Retina (tissue), 1 donor: ENCODE data around the gene IQUB.
"Not testable (repeated sequence)": the region's sequence is repeated elsewhere in the genome, so short reads cannot be mapped to it uniquely, and the experiment has no call there.

Experiments used
- DNase-seq: peaks from one replicate; pipeline ENCODE4 v3.0.0-alpha.2; 2016

Gene IQUB

DNA sequence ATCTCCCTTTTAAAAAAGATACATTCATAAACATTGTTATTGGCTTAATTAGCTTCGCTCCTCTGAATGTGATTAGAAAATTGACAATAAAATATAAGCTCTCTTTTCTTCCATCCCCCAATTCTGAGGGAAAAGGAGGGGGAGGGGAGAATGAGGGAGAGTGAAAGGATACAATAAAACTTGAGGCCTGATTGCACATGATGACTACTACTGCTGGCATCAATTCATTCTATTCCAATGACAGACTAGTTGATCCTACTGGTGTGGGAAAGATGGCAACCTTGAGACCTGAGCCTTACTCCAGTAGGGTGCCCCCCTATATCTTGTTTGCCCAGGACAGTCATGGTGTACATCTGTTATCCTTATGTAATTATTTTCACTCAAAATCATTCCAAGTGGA lies 4.5 kb upstream of the IQUB start:
- DNase-seq: no peak

DNA sequence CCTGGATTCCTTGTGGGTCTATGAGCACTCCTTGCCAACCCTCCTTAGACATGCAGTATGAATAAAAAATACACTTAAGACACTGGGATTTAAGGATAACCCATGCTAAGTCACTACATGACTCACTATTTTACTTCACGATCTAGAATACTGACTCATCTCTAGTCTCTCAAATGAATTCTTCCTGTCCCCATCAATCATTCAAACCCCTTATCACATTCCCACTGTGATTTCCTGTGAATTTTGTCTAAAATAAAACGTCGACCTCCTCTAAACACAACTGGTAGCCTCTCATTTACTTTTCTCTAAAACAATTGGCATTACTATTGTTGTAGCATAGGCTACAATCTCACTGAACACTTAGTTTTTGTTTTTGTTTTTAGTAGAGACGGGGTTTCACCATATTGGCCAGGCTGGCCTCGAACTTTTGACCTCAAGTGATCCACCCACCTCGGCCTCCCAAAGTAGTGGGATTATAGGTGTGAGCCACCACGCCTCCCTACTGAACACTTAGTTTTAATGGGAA lies 3.9 kb upstream of the IQUB start:
- no peak for DNase-seq

- no peak for DNase-seq
These were observed 2.7 kb upstream of the IQUB start for GRCh38 chr7:123537026-123537642.

DNA sequence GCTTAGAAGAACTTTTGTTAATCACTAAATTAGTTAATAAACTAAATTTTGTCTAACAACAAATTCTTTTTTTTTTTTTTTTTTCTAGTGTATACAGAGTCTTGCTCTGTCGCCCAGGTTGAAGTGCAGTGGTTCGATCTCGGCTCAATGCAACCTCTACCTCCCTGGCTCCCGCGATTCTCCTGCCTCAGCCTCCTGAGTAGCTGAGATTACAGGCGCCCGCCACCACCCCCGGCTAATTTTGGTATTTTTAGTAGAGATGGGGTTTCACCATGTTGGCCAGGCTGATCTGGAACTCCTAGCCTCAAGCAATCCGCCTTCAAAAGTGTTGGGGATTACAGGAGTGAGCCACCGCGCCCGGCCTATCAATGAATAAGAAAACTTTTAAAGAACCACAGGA lies 1.1 kb upstream of the IQUB start:
- peak; percentile 9 for DNase-seq

- DNase-seq: no peak
These were observed 439 bp downstream of the IQUB start for GRCh38 chr7:123533929-123534382.

DNA sequence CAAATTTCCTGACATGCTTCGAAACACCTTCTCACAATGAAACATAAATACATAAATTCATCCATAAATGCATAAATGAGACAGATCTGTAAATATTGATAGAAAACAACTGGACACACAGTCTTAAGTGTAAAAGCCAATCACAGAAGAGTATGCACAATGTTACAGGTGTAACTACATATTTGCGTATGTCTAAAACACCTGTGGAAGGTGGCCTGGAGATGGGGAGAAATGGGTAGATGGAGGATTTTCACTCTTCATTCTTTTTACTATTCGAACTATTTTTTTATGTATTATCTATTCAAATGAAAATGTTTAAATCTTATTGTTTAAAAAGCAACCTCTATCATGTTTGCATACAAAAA lies 860 bp downstream of the IQUB start:
- DNase-seq: no peak

DNA sequence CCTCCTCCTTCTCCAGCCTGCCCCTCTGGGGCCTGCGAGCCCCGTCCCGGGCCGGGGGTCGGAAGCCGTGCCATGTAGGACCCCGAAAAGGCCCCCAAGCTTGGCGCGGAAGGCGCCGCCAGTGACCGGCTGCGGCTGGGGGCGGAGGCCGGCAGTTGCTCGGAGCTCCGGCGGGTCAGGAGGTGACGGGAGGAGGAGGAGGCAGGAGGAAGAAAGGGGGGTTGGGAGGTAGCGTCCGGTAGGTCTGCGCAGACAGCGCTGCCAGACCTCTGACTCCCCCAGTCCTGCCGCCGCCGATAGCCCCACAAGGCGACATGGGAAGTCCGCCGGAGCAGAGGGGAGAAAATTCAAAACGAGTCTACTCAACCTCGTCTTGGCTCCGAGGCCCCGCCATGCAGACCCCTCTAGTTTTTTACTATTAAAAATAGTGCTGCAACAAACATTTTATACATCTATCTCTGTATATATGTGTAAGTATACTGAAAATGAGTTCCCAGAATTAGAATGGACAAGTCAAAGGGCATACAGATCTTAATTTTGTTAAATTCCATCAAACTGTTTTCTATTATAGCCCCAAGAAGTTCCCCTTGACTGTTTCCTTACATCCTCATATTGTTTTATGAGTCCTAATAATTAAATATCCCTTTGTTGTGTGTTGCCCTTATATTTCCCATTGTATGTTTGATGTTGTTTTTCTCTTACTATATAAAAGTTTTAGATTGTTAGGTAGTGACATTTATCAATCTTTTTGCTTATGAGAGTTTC lies 1.4 kb downstream of the IQUB start:
- peak; percentile 75 for DNase-seq

- peak; percentile 38 for DNase-seq
These were observed 2.1 kb downstream of the IQUB start for GRCh38 chr7:123532343-123532742.

DNA sequence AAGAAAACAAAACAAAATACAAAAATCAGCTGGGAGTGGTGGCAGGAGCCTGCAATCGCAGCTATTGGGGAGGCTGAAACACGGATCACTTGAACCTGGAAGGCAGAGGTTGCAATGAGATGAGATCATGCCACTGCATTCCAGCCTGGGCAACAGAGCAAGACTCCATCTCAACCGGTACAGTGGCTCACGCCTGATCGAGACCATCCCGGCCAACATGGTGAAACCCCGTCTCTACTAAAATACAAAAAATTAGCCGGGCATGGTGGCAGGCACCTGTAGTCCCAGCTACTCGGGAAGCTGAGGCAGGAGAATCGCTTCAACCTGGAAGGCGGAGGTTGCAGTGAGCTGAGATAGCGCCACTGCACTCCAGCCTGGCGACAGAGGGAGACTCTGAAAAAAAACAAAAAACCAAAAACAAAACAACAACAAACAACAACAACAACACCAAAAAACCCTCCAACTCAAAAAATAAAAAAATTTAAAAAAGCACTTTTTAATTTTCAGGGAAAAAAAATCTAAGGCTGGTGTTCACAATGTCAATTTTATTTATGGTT lies 4.3 kb downstream of the IQUB start:
- not testable (repeated sequence) for DNase-seq

DNA sequence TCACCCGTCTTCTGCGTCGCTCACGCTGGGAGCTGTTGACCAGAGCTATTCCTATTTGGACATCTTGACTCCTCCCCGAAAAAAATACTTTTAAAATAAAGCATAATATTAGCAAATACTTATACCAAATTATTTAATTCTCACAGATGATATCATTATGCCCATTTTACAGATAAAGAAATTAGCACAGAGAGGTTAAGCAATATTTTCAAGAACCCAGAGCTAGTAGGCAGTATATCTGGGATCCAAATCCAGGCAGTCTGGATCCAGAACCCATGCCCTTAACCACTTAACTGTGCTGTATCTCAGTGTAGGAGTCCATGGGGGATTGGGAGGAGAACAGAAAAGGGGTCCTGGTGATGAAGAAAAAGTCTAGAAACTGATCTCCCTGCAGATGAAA lies 6.1 kb downstream of the IQUB start:
- no peak for DNase-seq

DNA sequence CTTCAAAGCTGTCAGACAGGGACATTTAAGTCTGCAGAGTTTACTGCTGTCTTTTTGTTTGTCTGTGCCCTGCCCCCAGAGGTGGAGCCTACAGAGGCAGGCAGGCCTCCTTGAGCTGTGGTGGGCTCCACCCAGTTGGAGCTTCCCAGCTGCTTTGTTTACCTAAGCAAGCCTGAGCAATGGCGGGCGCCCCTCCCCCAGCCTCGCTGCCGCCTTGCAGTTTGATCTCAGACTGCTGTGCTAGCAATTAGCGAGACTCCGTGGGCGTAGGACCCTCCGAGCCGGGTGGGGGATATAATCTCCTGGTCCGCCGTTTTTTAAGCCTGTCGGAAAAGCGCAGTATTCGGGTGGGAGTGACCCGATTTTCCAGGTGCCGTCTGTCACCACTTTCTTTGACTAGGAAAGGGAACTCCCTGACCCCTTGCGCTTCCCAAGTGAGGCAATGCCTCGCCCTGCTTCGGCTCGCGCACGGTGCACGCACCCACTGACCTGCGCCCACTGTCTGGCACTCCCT lies 6.6 kb downstream of the IQUB start:
- not testable (repeated sequence) for DNase-seq

- not testable (repeated sequence) for DNase-seq
These were observed 7.9 kb downstream of the IQUB start for GRCh38 chr7:123526533-123526932.

GRCh38 chr7:123522066-123522465 lies 12.3 kb downstream of the IQUB start:
- no peak for DNase-seq

GRCh38 chr7:123505221-123505620 lies 29.2 kb downstream of the IQUB start:
- no peak for DNase-seq

DNA sequence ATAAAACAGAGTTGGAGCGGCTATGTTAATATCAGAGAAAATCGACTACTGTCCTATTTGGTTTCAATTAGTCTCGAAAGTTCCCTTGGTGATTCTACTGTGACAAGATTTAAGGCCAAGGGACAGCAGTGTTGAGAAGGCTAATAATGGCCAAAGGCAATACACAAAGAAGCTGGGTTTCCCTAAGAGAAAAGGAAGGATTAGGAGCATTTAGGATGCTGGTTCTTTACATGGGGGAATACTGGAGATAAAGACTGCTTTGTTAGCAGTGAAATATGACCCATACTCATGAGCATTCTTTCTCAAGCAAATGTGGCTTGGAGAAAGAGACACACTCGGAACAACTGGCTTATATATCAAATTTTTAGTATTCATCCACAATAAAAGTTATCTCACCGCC lies 32.2 kb downstream of the IQUB start:
- no peak for DNase-seq

DNA sequence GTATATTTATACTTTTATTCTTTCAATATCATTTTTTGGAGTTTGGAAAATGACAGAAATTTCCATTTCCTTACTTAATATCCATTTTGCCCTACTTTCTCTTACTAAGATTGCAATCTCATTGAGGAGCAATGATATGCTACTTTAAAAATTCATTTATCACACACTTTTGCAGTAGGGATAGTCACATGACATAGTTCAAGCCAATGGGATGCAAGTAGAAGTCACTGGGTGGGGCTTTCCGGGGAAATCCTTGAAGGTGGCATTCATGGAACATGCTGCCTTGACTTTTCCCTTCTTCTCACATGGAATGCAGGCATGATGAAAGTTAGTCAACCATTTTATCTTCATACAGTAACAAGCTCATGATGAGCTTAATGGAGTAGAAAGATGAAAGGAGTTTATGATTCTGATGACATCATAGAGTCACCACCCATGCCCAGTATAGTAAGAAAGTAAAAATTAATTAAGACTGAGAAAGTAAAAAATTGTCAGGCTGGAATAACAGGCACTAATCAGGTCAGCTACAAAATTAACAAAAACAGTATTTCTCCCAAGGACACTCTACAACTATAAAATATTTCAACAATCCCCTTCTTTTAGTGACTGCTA lies 33.4 kb downstream of the IQUB start:
- DNase-seq: no peak

DNA sequence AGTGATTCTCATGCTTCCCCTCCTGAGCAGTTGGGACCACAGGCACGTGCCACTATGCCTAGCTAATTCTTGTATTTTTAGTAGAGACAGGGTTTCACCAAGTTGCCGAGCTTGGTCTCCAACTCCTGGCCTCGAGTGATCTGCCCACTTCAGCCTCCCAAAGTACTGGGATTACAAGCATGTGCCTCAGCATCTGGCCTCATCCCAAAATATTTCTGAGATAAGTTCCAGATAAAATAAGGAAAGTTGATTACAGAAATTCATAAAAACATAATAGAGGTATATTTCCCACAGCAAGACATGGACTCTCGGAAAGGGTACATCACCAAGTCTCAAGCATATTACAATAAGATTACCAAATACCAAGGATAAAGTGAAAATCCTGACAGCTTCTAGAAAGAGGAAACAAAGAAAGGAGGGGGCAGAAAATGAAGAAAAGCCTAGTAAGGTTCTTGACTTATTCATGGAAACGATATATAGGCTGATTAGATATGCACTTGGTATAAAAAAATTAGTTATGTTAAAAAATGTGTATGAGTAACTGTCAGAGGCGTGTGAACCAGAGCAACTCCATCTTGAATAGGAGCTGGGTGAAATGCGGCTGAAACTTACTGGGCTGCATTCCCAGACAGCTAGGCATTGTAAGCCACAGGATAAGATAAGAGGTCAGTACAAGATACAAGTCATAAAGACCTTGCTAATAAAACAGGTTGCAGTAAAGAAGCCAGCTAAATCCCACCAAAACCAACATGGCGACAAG lies 35.0 kb downstream of the IQUB start:
- no peak for DNase-seq

GRCh38 chr7:123498601-123499000 lies 35.8 kb downstream of the IQUB start:
- no peak for DNase-seq

- DNase-seq: no peak
These were observed 36.4 kb downstream of the IQUB start for GRCh38 chr7:123498031-123498430.

DNA sequence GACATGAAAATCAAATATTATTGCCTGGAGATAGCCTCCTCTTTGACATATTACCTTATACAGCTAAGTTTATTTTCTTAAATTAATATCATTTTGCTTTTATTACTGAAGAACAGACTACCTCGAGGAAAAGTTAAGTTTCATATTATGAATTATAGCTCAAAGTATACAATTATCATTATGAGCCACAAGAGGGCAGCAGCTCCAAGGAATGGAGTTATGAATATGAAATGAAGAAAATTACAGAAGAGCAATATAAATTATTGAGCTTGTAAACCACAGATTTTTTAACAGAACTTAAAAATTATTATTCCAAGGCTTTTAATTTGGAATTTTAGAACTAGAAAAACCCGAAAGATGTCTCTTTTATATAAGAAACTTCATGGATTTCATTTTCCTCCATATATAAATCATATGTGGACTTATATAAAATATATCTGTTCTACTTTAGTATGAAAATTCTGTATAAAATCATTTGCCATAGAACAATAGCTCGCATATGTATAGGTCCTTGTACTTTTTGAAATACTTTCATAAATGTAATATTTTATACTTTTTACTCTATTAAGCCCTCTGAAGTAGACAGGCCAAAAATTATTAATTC lies 40.1 kb downstream of the IQUB start:
- no peak for DNase-seq

DNA sequence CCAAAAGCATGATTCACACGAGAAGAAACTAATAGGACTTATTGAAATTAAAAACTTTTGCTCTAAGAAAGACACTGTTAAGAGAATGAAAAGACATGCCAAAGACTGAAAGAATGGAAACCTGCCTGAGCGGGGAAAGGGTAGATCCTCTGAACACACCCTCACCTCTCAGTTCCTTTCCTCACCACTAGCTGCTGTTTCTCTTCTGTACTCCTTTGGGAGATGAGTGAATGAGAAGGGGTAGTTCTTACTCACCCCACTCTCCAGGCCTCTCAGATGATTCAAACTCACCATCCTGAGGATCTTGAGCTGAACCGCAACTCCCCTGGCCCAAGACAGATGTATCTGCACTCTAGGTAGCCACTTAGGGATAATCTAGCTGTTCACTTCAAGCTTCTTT lies 41.9 kb downstream of the IQUB start:
- no peak for DNase-seq

DNA sequence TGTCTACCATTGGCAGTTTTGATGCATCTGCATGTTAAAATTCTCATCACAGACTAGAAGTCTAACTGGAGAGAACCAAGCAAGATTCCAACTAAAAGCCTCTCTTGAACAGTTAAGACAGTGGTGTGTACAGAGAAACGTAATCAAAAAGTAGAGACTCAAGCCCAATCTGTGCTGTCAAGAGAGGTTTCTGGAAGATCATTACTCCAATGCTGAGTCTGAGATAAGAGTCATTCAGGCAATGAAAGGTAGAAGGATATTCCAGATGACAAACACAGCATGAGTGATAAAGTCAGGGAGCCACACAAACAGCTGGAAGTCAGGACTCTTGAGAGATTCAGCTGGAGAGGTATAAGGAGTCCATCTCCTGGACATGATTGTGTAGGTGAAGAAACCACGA lies 48.7 kb downstream of the IQUB start:
- no peak for DNase-seq
